SH-SY5Y (cell line): ENCODE measurements around the gene ZMPSTE24.

Source experiments
- GATA2 ChIP-seq: IDR thresholded peaks from 2 replicates; pipeline ENCODE4 v1.6.1; 2011; ENCODE audit warnings: mild to moderate bottlenecking, low read depth, low read length
- GATA3 ChIP-seq: IDR thresholded peaks from 2 replicates; pipeline ENCODE4 v1.6.1; 2011; ENCODE audit warnings: low read depth, mild to moderate bottlenecking, low read length, moderate library complexity

DNA sequence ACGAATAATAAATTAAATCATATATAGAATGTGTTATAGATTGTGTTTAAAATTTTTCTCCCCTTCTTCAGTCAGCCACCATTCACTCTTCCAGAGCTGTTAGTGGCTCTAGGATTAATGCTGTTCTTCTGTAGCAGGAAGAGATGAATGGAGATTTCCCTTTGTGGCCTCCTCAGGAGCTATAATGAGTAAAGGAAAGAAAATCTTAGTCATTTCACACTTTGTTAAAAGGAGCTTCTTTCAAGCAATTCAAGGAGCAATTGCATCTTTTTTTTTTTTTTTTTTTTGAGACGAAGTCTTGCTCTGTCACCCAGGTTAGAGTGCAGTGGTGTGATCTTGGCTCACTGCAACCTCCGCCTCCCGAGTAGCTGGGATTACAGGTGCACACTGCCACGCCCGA is 34.0 kb upstream of the ZMPSTE24 start:
- TF ChIP-seq GATA3: no peak
- TF ChIP-seq GATA2: no peak
